Measurements from ENCODE around the gene ANKRD65.
"Not testable (repeated sequence)": the region's sequence is repeated elsewhere in the genome, so short reads cannot be mapped to it uniquely, and the experiment has no call there.

ANKRD65 gene

DNA sequence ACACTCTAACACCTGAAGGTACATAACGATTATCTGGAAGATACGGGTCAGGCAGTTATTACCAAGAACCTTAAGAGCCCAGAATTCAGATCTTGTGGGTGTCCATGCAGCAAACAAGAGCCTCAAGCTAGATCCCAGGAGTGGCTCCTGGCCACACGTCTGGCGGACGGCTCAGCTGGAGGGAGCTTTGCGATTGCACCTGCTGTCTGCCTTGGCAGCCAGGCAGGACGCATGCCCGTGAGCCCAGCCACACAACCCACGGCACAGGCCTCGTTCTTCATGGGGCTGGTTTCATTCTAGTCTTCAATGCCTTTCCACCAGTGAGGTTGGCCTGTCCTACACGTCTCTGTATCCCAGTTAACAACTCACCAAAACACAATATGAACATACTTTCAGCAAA lies 27.6 kb downstream of the ANKRD65 start:
- no peak for DNase-seq

DNA sequence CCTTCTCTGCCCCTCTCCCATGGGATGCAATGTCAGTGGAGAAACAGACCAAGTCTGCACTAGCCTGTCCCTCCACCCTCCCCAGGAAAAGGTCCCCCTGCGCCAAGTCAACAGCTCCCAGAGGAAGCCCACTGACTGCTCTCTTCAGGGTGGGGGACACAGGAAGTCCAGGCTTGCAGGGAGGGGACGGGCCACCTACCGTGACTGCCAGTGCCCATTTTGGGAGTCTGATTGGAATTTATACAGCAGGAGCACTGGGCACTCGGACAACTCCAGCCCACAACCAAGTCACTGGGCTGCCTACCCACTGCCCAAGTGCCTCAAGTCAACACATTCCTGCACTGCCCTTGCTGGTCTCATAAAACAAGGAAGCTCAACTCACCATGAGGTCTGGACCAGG lies 28.1 kb downstream of the ANKRD65 start:
- DNase-seq = no peak

DNA sequence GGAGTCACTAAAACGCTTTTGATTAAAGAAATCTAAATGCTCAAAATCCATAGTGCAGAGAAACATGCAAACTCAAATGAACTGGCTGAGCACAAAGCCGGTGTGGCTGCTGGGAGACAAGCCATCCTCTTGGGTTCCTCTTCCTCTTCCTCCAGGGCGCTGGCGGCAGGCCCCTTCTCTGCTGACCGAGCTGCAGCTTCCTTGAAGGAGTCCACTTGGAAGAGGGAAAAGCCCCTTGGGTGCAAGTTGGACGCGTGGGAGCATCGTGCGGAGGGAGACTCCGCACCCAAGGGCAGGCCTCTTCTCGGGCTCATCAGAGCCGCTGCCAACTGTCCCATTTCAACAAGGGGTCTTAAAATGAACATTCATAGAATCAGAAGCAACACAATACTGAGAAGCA lies 29.9 kb downstream of the ANKRD65 start:
- no peak for DNase-seq

DNA sequence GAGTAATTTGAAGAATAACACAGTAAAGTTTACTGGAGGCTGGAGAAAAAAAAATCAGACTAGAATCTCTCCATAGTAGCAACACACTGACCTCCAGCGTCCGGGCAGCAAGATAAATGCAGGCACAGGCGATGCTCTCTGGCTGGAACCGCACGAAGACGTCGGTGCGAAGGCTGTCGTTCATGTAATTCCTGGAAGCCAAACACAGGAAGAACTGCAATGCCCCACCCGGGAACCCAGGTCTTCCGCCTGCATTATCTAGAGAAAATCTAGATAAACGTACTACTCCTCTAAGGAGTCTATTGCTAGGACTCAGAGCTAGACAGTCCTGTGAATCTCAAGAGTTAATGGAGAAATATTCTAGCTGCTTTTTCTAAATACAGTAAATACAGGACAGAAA lies 30.4 kb downstream of the ANKRD65 start:
- no peak for DNase-seq

- DNase-seq = no peak
Measured at GRCh38 chr1:1388078-1388472, 33.0 kb downstream of the ANKRD65 start.

DNA sequence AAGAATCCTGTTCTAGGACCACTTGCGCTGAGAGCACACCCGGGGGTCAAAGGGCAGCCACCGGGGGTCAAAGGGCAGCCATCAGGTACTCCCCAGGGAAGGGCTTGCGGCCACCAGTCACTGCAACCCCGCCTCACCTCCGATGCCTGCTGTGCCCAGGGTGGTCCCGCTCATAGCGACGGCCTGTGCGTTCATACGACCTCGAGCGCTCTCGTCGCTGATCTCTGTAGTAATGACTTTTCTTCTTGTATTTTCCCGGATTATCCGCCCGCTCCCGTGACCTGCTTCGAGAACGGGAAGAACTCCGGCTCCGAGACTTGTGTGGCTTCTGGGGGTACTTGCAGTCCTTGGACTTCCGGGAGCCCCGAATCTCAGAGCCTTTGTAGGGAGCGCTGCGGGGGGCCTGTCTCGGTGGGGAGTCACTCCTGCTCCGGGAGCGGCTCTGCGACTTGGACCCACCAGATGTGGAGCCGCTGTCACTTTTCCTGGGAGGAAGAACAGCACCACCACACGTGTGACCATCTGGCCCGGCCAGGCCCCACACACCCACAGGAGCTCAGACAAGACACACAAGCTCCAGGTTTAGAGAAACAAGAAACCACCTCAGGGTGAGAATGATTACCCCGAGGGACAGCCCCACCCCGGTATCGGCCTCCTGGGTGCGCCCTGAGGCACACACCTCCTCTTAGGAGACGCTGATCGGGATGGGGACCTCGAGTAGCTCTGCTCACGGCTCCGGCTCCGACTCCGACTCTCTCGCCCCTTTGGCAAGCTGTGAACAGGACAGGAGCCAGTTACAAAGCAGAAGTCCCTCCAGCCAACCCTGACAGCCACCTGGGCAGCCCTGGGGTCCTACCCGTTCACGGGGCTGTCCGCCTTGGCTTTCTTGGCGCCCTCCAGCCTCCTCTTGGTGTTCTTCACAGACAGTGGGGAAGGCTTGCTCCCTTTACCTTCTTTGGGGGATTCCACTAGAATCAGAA lies 33.7 kb downstream of the ANKRD65 start:
- no peak for DNase-seq

- DNase-seq = no peak
Measured at GRCh38 chr1:1385931-1386330, 35.1 kb downstream of the ANKRD65 start.

DNA sequence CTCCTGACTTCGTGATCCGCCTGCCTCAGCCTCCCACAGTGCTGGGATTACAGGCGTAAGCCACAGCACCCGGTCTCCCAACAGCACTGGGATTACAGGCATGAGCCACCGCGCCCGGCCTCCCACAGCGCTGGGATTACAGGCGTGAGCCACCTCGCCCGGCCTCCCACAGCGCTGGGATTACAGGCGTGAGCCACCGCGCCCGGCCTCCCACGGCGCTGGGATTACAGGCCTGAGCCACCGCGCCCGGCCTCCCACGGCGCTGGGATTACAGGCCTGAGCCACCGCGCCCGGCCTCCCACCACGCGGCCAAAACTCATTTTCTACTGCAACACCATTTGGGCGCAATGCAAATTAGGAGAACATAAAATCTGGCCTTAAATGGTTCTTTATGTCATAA lies 35.7 kb downstream of the ANKRD65 start:
- DNase-seq = not testable (repeated sequence)

DNA sequence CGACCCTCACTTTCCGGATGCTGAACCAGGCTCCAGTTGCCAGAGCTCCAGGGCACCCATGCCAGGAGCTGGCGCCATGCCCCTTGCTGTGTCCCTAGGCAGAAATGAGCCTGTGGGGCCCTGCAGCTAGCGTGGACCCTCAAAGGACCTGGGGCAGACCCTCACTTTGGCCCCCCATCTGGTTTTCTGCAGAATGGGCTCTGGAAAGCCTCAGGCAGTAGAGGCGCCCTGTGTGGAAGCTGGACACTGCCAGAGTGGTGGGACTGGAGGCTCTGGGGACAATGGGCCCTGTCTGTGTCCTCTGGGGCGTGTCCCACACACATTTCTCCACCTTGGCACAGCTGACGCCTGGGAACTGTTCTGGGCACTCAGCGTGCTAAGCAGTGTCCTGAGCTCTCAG lies 39.8 kb downstream of the ANKRD65 start:
- DNase-seq = no peak

DNA sequence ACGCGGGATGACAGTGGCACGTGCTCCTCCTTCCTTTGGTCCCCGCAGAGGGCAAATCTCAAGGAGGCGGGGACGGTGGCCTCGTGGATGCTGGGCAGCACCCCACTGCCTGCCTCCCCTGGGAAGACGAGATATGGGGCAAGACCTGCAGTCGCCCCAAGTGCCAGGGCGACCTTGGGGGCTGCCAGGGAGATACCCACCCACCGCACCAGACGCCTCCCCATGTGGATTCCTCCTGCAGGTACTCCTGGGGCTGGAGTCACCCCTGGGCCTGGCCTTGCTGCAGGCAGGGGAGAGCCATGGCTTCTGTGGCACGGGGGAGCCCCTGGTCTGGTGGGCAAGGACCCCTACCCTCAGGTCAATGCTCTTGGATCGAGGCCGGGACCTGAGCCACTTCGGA lies 40.2 kb downstream of the ANKRD65 start:
- DNase-seq = no peak

GRCh38 chr1:1377540-1378205 lies 43.4 kb downstream of the ANKRD65 start:
- DNase-seq = no peak

DNA sequence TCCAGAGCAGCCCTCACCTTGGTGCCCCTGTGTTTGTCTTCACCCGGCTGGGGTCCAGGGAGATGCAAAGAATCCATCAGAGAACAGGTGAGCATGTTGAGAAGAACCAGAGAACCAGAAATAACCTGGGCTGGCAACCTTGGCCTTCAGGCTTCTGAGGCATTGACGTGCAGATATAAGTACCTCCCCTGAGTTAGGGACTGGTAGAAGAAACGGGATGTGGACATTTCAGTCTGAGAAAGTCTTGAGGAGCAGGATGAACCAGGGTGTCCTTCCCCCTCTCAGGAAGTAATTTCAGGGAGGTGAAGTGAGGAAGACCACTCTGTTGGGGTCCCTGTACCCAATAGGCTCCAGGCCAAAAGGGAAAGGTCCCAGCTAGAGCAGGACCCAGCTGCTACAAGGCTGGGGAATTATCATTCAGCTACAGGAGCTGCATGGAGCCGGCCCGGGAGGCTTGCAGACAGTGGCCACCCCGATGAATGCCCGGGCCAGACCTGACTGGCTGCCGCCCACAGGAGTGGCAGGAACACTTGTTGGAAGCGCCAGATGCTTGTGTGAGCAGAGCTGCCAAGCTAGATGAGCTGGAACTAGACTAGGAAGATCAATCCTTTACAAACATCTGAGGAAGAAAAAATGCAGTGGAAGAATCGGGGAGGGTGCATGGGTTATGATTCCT lies 44.4 kb downstream of the ANKRD65 start:
- DNase-seq = no peak

DNA sequence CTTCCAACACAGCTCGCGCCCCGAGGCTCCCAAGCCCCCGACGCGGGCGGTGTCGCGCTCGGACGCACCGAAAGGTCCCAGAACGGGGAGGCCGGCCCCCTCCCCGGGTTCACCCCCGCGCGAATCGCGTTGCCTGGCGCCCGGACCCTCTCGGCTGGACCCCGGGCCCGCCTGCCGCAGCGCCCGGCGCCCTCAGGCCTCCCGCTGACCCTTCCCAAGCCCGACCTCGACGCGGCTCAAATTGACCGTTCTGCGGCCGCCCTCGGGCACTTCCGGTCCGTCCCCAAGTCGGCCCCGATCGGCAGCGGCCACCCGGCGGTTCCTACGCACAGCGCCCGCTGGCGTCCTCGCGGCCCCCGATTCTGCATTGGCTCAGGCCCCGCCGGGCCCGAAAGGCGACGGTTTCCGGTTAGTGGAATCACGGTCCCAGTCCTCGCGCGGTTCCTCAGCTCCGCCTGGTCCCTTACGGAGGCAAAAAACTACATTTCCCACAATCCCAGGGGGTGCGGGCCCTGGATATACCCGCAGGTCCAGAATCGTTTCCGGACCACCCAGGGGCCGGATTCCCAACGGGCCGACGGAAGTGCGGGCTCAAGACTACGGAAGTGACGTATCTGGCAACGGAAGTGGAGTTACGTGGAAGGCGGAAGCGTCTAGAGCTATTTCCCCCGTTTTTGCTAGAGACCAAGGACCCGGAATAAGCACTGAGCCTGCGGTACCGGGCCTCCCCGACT lies 46.0 kb downstream of the ANKRD65 start, which contains the start of gene AURKAIP1:
Gene AURKAIP1 (minus strand): TSS at position 279 of the 734 bp plus-strand sequence. CDS start 451 bp downstream, outside the sequence.
- DNase-seq = peak; percentile 98 to 100 (median 100)

DNA sequence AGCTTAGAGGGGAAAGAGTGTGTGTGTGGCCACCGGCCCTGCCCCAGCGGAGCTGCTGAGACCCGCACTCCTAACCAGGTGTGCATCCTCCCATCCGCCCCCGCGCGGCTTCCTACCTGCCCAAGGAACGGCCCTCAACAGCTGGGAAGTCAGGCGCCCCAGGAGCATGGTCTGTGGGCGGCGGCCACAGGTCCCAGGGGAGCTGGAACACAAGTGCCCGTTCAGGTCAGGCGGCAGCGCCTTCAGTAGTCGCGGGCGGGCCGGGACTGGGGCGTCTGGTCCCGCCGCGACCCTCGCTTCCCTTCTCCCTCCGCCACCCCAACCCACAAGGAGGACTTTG lies 46.5 kb downstream of the ANKRD65 start:
- peak in 2 of 3 experiments; percentile 29 to 61 for DNase-seq

GRCh38 chr1:1373815-1374588 lies 47.1 kb downstream of the ANKRD65 start:
- no peak for DNase-seq

GRCh38 chr1:1373051-1373814 lies 47.8 kb downstream of the ANKRD65 start:
- no peak for DNase-seq

DNA sequence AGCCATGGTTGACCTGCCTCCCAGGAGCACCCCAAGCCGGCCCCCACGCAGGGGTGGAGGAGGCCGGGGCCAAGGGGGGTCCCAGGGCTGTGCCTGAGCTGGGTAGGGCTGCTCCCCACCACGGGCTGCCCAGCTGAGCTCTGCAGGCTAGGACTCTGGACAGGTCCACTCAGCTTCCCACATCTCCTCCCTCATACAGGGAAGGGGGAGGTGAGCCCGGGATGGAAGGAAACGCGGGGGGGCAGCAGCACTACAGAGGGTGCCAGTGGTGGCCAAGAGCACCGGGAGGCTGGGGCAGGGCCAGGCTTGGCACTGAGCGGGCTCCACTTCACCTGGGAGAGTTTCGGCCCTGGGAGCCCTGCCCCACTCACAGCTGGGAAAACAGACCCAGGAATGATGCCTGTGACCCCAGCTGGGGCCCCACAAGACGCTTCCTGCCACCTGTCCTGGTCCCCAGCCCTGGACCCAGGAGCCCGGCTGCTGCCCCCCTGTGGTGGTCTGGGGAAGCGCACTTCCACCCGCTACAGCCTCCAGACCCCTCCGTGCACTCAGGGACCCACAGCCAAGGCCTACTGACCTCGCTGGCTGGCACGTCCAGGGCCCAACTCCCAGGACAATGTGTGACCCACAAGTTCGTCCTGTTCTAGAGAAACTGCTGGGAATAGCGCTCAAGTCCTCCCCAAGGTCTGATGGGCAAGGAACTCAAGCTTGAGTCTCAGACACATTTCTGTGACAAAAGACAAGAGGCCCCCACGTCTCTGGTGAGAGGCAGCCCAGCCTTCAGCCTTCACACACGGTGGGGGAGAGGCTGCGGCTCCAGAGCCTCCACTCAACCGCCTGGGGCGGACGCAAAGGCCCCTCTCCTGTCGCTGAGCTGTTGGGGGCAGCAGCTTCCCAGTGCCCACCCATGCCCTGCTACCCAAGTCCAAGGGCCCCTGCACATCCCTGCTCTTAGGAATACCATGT lies 49.0 kb downstream of the ANKRD65 start:
- DNase-seq = peak; percentile 23 to 40 (median 28)

GRCh38 chr1:1371364-1371745 lies 49.7 kb downstream of the ANKRD65 start:
- no peak for DNase-seq

DNA sequence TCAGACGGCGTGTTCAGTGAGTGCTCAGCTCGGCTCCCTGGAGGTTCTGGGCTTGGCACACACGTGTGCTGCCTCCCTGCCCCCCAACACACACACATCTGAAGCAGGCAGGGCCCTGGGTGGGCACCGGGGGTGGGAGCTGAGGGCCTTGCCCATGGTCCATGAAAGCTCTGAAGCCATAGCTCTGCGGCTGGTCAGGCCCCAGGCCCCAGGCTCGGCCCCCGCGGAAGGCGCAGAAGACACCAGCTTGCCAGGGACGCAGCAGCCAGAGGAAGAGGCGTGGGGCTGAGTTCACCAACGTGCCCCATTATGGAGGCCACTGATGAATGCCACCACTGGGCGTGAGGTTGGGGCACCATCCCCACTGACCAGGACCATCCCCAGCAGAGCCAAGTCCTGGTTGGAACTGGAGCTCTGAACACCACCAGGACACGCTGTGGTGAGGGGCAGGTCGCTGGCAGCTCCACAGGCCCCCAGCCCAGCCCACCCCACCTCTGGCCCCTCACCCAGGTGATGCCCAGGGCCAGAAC lies 50.2 kb downstream of the ANKRD65 start:
- DNase-seq = no peak

DNA sequence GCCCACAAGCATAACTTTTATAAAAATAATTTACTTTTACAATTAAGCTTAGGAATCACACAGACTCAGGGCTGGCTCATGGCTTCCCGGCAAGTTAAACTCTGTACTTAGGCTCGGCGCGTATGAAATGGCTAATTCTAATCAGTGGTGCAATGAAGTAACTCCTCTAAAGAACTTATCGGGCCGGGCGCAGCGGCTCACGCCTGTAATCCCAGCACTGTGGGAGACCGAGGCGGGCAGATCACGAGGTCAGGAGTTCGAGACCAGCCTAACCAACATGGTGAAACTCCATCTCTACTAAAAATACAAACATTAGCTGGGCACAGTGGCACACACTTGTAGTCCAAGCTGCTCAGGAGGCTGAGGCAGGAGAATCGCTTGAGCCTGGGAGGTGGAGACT lies 51.0 kb downstream of the ANKRD65 start:
- not testable (repeated sequence) for DNase-seq
